Activated naive CD8-positive, alpha-beta T cell treated with anti-CD3 and anti-CD28 coated beads, Interleukin-2, amount 10 ng/mL, durations not matched to agents 7 days and 5 days (primary cell): ENCODE measurements around the gene PZP. TPM values are rescaled to one million over a fixed set of nuclear protein-coding genes. Genes with fewer than 3 reads are reported as not detected.

Experiments
- ATAC-seq: fragments of 150-1000 bp; cut with Tn5 transposase; one replicate; pipeline ENCODE4 v1.10.0; 2021; ENCODE audit warnings: low read depth, moderate library complexity
- POLR2A ChIA-PET: fragments of 350-600 bp; sonication (Branson Sonifier 250); formaldehyde crosslinking; loops from one replicate; lab custom pipeline; 2021; ENCODE audit warnings: antibody characterized with exemption; lab: Charles Lee
- DNase-seq: peaks from one replicate; pipeline ENCODE4 v3.0.0; 2021
- H3K27ac Mint-ChIP-seq: one replicate; pipeline ENCODE4 v1.8.0; 2022; ENCODE audit warnings: mild to moderate bottlenecking, mixed read lengths
- H3K27me3 Mint-ChIP-seq: one replicate; pipeline ENCODE4 v1.8.0; 2022; ENCODE audit warnings: mild to moderate bottlenecking, moderate library complexity, mixed read lengths
- H3K36me3 Mint-ChIP-seq: one replicate; pipeline ENCODE4 v1.8.0; 2021; ENCODE audit warnings: mild to moderate bottlenecking, mixed read lengths
- H3K4me1 Mint-ChIP-seq: one replicate; pipeline ENCODE4 v1.8.0; 2021; ENCODE audit warnings: mixed read lengths
- H3K4me3 Mint-ChIP-seq: one replicate; pipeline ENCODE4 v1.8.0; 2022; ENCODE audit warnings: mild to moderate bottlenecking, moderate library complexity, mixed read lengths
- H3K9me3 Mint-ChIP-seq: one replicate; pipeline ENCODE4 v1.8.0; 2021; ENCODE audit warnings: mixed read lengths
- total RNA-seq, 2 experiments: library from RNA; stranded (reverse); gene quantifications; one replicate each; pipeline ENCODE4 v1.2.3, GENCODE V29; 2021

Gene PZP
- total RNA-seq, 2 experiments from 2014 or later, result not detected

- H3K9me3 Mint-ChIP-seq, result no peaks in the 10 kb centered on the region
- H3K4me1 Mint-ChIP-seq, result peaks cover 7% of the 10 kb centered on the region
- peaks cover 2% of the 10 kb centered on the region for H3K27me3 Mint-ChIP-seq
- ATAC-seq (no peak), DNase-seq (no peak)
- H3K36me3 Mint-ChIP-seq, result no peaks in the 10 kb centered on the region
- H3K27ac Mint-ChIP-seq, result no peak overlapping the region
- POLR2A ChIA-PET, result no interaction called here
- H3K4me3 Mint-ChIP-seq, result no peak overlapping the region
Observed at GRCh38 chr12:9111525-9111924, 96.7 kb downstream of the PZP start.

- Mint-ChIP-seq H3K36me3 (no peaks in the 10 kb centered on the region), H3K27ac (no peak overlapping the region), H3K27me3 (peaks cover 2% of the 10 kb centered on the region), H3K4me3 (no peak overlapping the region), H3K4me1 (no peaks in the 10 kb centered on the region), H3K9me3 (no peaks in the 10 kb centered on the region)
- no peak for DNase-seq
- POLR2A ChIA-PET, result no interaction called here
- ATAC-seq, result no peak
Observed at GRCh38 chr12:9109737-9110491, 98.3 kb downstream of the PZP start.

- H3K36me3 Mint-ChIP-seq, result no peaks in the 10 kb centered on the region
- H3K27ac Mint-ChIP-seq, result no peak overlapping the region
- no peak overlapping the region for H3K4me3 Mint-ChIP-seq
- peaks cover 2% of the 10 kb centered on the region for H3K27me3 Mint-ChIP-seq
- H3K9me3 Mint-ChIP-seq, result no peaks in the 10 kb centered on the region
- H3K4me1 Mint-ChIP-seq, result no peaks in the 10 kb centered on the region
- POLR2A ChIA-PET, result no interaction called here
- DNase-seq, result no peak
- ATAC-seq, result no peak
Observed at GRCh38 chr12:9109213-9109522, 99.0 kb downstream of the PZP start.

- POLR2A ChIA-PET, result no interaction called here
- Mint-ChIP-seq H3K27ac (no peak overlapping the region), H3K27me3 (peaks cover 2% of the 10 kb centered on the region), H3K9me3 (no peaks in the 10 kb centered on the region), H3K4me3 (no peak overlapping the region), H3K4me1 (no peaks in the 10 kb centered on the region), H3K36me3 (no peaks in the 10 kb centered on the region)
- DNase-seq, result no peak
- no peak for ATAC-seq
Observed at GRCh38 chr12:9108504-9109212, 99.5 kb downstream of the PZP start.

- DNase-seq (no peak), ATAC-seq (no peak)
- Mint-ChIP-seq H3K27ac (no peak overlapping the region), H3K27me3 (no peaks in the 10 kb centered on the region), H3K4me3 (no peak overlapping the region), H3K36me3 (no peaks in the 10 kb centered on the region), H3K9me3 (no peaks in the 10 kb centered on the region), H3K4me1 (no peaks in the 10 kb centered on the region)
- POLR2A ChIA-PET, result no interaction called here
Observed at GRCh38 chr12:9107542-9107873, 100.7 kb downstream of the PZP start.

- Mint-ChIP-seq H3K4me3 (no peak overlapping the region), H3K27me3 (no peaks in the 10 kb centered on the region), H3K27ac (no peak overlapping the region), H3K36me3 (no peaks in the 10 kb centered on the region), H3K9me3 (no peaks in the 10 kb centered on the region), H3K4me1 (no peaks in the 10 kb centered on the region)
- ATAC-seq, result no peak
- no peak for DNase-seq
- POLR2A ChIA-PET, result no interaction called here
Observed at GRCh38 chr12:9106610-9107541, 101.3 kb downstream of the PZP start.

GRCh38 chr12:9106067-9106466, 102.1 kb downstream of the PZP start:
- no peaks in the 10 kb centered on the region for H3K4me1 Mint-ChIP-seq
- POLR2A ChIA-PET, result no interaction called here
- no peaks in the 10 kb centered on the region for H3K27me3 Mint-ChIP-seq
- DNase-seq (no peak), ATAC-seq (no peak)
- H3K4me3 Mint-ChIP-seq, result no peak overlapping the region
- H3K27ac Mint-ChIP-seq, result no peak overlapping the region
- H3K9me3 Mint-ChIP-seq, result no peaks in the 10 kb centered on the region
- no peaks in the 10 kb centered on the region for H3K36me3 Mint-ChIP-seq

GRCh38 chr12:9104767-9105423, 103.3 kb downstream of the PZP start:
- H3K9me3 Mint-ChIP-seq, result no peaks in the 10 kb centered on the region
- ATAC-seq (no peak), DNase-seq (no peak)
- H3K27me3 Mint-ChIP-seq, result no peaks in the 10 kb centered on the region
- no peaks in the 10 kb centered on the region for H3K36me3 Mint-ChIP-seq
- POLR2A ChIA-PET, result no interaction called here
- H3K4me3 Mint-ChIP-seq, result no peak overlapping the region
- H3K27ac Mint-ChIP-seq, result no peak overlapping the region
- no peaks in the 10 kb centered on the region for H3K4me1 Mint-ChIP-seq

- no peaks in the 10 kb centered on the region for H3K4me1 Mint-ChIP-seq
- H3K27me3 Mint-ChIP-seq, result peaks cover 2% of the 10 kb centered on the region
- no peak overlapping the region for H3K4me3 Mint-ChIP-seq
- H3K9me3 Mint-ChIP-seq, result no peaks in the 10 kb centered on the region
- no peak overlapping the region for H3K27ac Mint-ChIP-seq
- ATAC-seq (no peak), DNase-seq (no peak)
- H3K36me3 Mint-ChIP-seq, result no peaks in the 10 kb centered on the region
- POLR2A ChIA-PET, result no interaction called here
Observed at GRCh38 chr12:9104087-9104486, 104.1 kb downstream of the PZP start.

GRCh38 chr12:9103050-9103849, 104.9 kb downstream of the PZP start:
- peaks cover 2% of the 10 kb centered on the region for H3K27me3 Mint-ChIP-seq
- POLR2A ChIA-PET, result no interaction called here
- H3K36me3 Mint-ChIP-seq, result no peaks in the 10 kb centered on the region
- no peak for ATAC-seq
- DNase-seq, result no peak
- H3K4me3 Mint-ChIP-seq, result no peak overlapping the region
- no peak overlapping the region for H3K27ac Mint-ChIP-seq
- H3K9me3 Mint-ChIP-seq, result no peaks in the 10 kb centered on the region
- H3K4me1 Mint-ChIP-seq, result no peaks in the 10 kb centered on the region

GRCh38 chr12:9101018-9101687, 107.0 kb downstream of the PZP start:
- POLR2A ChIA-PET, result no interaction called here
- ATAC-seq, result no peak
- DNase-seq, result no peak
- Mint-ChIP-seq H3K27ac (no peak overlapping the region), H3K36me3 (no peaks in the 10 kb centered on the region), H3K4me3 (no peak overlapping the region), H3K4me1 (no peaks in the 10 kb centered on the region), H3K27me3 (peaks cover 2% of the 10 kb centered on the region), H3K9me3 (no peaks in the 10 kb centered on the region)

- H3K4me1 Mint-ChIP-seq, result no peaks in the 10 kb centered on the region
- ATAC-seq (no peak), DNase-seq (no peak)
- no peaks in the 10 kb centered on the region for H3K36me3 Mint-ChIP-seq
- POLR2A ChIA-PET, result no interaction called here
- H3K27me3 Mint-ChIP-seq, result peaks cover 2% of the 10 kb centered on the region
- H3K9me3 Mint-ChIP-seq, result no peaks in the 10 kb centered on the region
- H3K4me3 Mint-ChIP-seq, result no peak overlapping the region
- no peak overlapping the region for H3K27ac Mint-ChIP-seq
Observed at GRCh38 chr12:9099552-9100190, 108.5 kb downstream of the PZP start.
